ENCODE data around the gene GPR31.
A peak's percentile ranks its signal among the peaks of the same experiment; 100 is the strongest.

GPR31 gene

DNA sequence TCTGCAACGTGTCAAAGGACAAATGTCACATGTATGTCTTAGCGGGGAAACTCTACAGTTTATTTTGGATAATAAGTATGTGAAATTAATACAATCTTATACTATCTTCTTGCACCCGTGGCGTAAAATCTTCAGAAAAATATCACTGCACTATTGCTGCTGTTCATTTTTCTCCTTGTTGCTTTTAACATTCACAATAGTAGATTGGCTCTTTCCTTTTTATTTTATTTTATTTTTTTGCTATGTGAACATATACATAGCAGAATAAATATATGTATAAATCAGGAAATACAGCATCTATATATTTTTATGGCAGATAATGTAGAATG, 15.4 kb downstream of the GPR31 start:
- H3K79me2 ChIP-seq (ENCODE audit: insufficient read depth, low read length) = no peaks in the 10 kb centered on the region
- no peaks in the 10 kb centered on the region for H4K20me1 ChIP-seq (ENCODE audit: insufficient read depth, low read length, poor library complexity, severe bottlenecking)
- no peaks in the 10 kb centered on the region for H3F3A ChIP-seq (ENCODE audit: low read depth)
- no peak overlapping the region for H3K4me3 ChIP-seq (ENCODE audit: low read length, poor library complexity, severe bottlenecking)
- no peaks in the 10 kb centered on the region for H3K9me2 ChIP-seq (replicated peaks; ENCODE audit: low read depth, low read length)
- no peaks in the 10 kb centered on the region for H3K27me3 ChIP-seq (ENCODE audit: insufficient read depth, low read length, poor library complexity, severe bottlenecking)
- H3K4me1 ChIP-seq (ENCODE audit: insufficient read depth, low read length, poor library complexity, severe bottlenecking) = no peaks in the 10 kb centered on the region
- H3K9me3 ChIP-seq (ENCODE audit: insufficient read depth, low read depth, low read length) = no peaks in the 10 kb centered on the region
- no peak overlapping the region; the same call in 1 of the 2 replicates for H2AFZ ChIP-seq (ENCODE audit: low read length)
- H3K9ac ChIP-seq (ENCODE audit: low read depth, low read length, poor library complexity, severe bottlenecking) = no peak overlapping the region
- peak overlapping the region; percentile 7 for H3K4me2 ChIP-seq (ENCODE audit: low read depth, low read length, poor library complexity, severe bottlenecking)
- TF ChIP-seq, protein P1, sequence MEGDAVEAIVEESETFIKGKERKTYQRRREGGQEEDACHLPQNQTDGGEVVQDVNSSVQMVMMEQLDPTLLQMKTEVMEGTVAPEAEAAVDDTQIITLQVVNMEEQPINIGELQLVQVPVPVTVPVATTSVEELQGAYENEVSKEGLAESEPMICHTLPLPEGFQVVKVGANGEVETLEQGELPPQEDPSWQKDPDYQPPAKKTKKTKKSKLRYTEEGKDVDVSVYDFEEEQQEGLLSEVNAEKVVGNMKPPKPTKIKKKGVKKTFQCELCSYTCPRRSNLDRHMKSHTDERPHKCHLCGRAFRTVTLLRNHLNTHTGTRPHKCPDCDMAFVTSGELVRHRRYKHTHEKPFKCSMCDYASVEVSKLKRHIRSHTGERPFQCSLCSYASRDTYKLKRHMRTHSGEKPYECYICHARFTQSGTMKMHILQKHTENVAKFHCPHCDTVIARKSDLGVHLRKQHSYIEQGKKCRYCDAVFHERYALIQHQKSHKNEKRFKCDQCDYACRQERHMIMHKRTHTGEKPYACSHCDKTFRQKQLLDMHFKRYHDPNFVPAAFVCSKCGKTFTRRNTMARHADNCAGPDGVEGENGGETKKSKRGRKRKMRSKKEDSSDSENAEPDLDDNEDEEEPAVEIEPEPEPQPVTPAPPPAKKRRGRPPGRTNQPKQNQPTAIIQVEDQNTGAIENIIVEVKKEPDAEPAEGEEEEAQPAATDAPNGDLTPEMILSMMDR (conservative IDR thresholded peaks at IDR 0.05; ENCODE audit: low read length) = no peak
- no peak for TF ChIP-seq EZH2phosphoT487 (IDR thresholded peaks at IDR 0.05; ENCODE audit: borderline replicate concordance)
- no peaks in the 10 kb centered on the region for H3K36me3 ChIP-seq (ENCODE audit: insufficient read depth, low read length)

DNA sequence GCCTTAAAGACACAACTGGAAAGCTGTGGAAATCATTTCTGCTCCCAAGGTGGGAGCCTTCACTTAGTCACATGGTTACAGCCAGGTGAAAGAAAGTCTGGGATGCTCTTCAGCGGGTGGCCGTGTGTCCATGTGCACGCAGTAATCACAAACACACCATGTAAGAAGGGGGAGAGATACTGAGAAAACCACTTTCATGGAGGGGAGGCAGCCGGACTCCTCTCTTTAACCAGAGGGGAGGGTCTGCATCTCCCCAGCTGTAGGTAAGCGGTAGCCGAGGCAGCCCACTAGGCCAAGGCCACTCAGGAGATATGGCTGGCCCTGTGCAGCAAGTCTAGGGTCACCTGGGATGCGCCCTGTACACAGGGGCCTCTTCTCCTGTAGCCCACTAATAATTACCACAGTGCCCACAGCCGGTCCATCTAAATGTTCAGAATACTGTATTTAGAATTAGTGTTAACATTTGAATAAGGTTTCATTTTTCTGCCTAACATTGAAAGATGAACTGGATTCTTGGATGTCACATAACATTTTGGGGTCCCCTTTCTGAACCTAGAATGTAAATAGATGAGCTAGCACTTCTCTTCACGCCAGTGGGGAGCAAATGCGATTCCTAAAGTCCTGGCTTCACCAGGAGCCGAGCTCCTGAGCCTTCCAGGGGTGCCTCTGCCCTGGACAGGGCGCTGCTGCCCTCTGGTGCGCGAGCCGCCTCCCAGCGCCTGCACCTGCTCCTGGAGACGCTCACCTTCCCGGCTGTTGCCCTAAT, 15.9 kb downstream of the GPR31 start:
- Histone ChIP-seq H3K79me2 (ENCODE audit: insufficient read depth, low read length) (no peaks in the 10 kb centered on the region), H3F3A (ENCODE audit: low read depth) (no peaks in the 10 kb centered on the region), H3K9me3 (ENCODE audit: insufficient read depth, low read depth, low read length) (no peaks in the 10 kb centered on the region), H4K20me1 (ENCODE audit: insufficient read depth, low read length, poor library complexity, severe bottlenecking) (no peaks in the 10 kb centered on the region), H3K4me2 (ENCODE audit: low read depth, low read length, poor library complexity, severe bottlenecking) (peak overlapping the region; percentile 7), H3K9me2 (replicated peaks; ENCODE audit: low read depth, low read length) (no peaks in the 10 kb centered on the region), H2AFZ (ENCODE audit: low read length) (no peak overlapping the region; the same call in 1 of the 2 replicates), H3K9ac (ENCODE audit: low read depth, low read length, poor library complexity, severe bottlenecking) (no peak overlapping the region), H3K4me1 (ENCODE audit: insufficient read depth, low read length, poor library complexity, severe bottlenecking) (no peaks in the 10 kb centered on the region), H3K36me3 (ENCODE audit: insufficient read depth, low read length) (no peaks in the 10 kb centered on the region), H3K4me3 (ENCODE audit: low read length, poor library complexity, severe bottlenecking) (no peak overlapping the region), H3K27me3 (ENCODE audit: insufficient read depth, low read length, poor library complexity, severe bottlenecking) (no peaks in the 10 kb centered on the region)
- TF ChIP-seq, protein P1 (conservative IDR thresholded peaks at IDR 0.05; ENCODE audit: low read length) = peak; percentile 85
- no peak for TF ChIP-seq EZH2phosphoT487 (IDR thresholded peaks at IDR 0.05; ENCODE audit: borderline replicate concordance)

DNA sequence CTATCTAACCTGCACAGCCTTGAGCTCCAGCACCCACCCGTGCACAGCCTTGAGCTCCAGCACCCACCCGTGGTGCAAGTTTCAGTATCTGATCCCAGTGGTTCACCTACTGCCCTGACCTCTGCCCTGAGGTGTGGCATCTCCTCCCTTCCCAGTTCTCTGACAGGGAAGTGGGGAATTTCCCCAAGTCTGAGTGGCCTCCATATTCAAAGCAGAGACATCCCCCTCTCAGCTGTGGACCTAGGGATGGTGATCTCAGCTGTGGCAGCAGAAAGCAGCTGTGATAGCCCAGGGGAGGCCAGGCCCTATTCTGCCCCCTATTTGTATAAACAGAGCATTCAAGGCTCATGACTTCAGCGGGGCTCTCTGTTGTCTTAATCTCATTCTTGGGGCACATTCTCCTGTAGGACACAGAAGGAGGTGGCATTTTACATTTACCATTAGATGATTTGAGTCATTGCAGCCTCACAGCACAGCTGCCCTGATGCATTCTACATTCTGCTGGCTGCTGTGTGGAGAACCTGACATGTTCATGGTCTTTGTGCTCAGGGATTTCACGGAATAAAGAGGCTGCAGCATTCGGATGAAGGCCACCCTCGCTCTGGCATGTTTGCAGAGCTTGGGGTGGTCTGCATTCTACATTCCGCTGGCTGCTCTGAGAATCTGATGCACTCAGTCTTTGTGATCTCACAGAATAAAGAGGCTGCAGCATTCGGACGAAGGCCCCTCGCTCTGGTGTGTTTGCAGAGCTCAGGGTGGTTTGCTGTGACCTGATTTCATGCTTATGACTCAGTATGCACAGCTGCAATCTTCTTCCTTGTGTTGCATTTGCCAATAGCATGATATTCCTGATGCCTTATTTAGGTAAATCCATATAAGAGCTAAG, 16.9 kb downstream of the GPR31 start:
- Histone ChIP-seq H3F3A (ENCODE audit: low read depth) (no peaks in the 10 kb centered on the region), H3K27me3 (ENCODE audit: insufficient read depth, low read length, poor library complexity, severe bottlenecking) (no peaks in the 10 kb centered on the region), H3K4me3 (ENCODE audit: low read length, poor library complexity, severe bottlenecking) (no peak overlapping the region), H2AFZ (ENCODE audit: low read length) (no peak overlapping the region), H4K20me1 (ENCODE audit: insufficient read depth, low read length, poor library complexity, severe bottlenecking) (no peaks in the 10 kb centered on the region), H3K9me2 (replicated peaks; ENCODE audit: low read depth, low read length) (no peaks in the 10 kb centered on the region), H3K36me3 (ENCODE audit: insufficient read depth, low read length) (no peaks in the 10 kb centered on the region), H3K9ac (ENCODE audit: low read depth, low read length, poor library complexity, severe bottlenecking) (no peak overlapping the region), H3K79me2 (ENCODE audit: insufficient read depth, low read length) (no peaks in the 10 kb centered on the region), H3K4me1 (ENCODE audit: insufficient read depth, low read length, poor library complexity, severe bottlenecking) (no peaks in the 10 kb centered on the region), H3K9me3 (ENCODE audit: insufficient read depth, low read depth, low read length) (no peaks in the 10 kb centered on the region), H3K4me2 (ENCODE audit: low read depth, low read length, poor library complexity, severe bottlenecking) (no peak overlapping the region)
- TF ChIP-seq, protein P1 (conservative IDR thresholded peaks at IDR 0.05; ENCODE audit: low read length) = no peak
- no peak for TF ChIP-seq EZH2phosphoT487 (IDR thresholded peaks at IDR 0.05; ENCODE audit: borderline replicate concordance)

Measured in Loucy (cell line).